Measurements from ENCODE around the gene ONECUT1.

DNA sequence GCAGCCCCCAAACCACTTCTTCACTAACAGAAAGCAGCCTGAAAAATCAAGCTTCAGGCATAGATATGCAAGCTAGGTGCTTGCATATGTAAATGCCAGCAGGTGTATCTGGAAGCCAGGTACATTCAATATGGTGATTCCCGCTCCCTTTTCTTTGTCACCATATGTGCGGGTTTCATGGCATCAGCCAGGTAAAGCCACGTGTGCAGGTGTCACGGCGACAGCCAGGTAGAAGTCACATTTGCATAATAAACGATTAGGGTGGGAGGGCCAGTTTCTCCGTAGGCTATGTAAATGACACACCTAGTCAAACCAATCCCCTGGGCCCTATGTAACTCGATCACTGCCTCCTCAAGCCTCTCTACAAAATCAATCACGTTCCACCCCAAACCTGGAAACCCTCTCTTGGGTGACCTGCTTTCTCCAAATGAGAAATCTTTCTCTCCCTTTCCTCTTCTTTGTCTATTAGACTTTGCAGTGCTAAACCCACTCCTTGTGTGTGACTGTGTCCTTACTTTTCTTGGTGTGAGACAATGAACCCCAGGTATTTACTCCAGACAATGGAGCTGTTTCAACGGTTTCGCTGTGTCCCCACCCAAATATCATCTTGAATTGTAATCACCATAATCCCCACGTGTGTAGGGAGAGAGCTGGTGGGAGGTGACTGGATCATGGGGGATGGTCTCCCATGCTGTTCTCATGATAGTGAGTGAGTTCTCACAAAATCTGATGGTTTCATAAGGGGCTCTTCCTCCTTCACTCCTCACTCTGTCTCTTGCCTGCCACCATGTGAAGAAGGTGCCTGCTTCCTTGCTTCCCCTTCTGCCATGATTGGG lies 44.6 kb downstream of the ONECUT1 start:
- TF ChIP-seq, protein P1, sequence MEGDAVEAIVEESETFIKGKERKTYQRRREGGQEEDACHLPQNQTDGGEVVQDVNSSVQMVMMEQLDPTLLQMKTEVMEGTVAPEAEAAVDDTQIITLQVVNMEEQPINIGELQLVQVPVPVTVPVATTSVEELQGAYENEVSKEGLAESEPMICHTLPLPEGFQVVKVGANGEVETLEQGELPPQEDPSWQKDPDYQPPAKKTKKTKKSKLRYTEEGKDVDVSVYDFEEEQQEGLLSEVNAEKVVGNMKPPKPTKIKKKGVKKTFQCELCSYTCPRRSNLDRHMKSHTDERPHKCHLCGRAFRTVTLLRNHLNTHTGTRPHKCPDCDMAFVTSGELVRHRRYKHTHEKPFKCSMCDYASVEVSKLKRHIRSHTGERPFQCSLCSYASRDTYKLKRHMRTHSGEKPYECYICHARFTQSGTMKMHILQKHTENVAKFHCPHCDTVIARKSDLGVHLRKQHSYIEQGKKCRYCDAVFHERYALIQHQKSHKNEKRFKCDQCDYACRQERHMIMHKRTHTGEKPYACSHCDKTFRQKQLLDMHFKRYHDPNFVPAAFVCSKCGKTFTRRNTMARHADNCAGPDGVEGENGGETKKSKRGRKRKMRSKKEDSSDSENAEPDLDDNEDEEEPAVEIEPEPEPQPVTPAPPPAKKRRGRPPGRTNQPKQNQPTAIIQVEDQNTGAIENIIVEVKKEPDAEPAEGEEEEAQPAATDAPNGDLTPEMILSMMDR (IDR thresholded peaks at IDR 0.05), result no peak
- no peak for TF ChIP-seq POLR2A (IDR thresholded peaks at IDR 0.05)
